Adrenal gland (tissue), 12 donors: ENCODE results near the gene STT3B. TPM values are rescaled to one million over a fixed set of nuclear protein-coding genes. Genes with fewer than 3 reads are reported as not detected.
"Not testable (repeated sequence)": the region's sequence is repeated elsewhere in the genome, so short reads cannot be mapped to it uniquely, and the experiment has no call there.

Experiments used
- DNase-seq, 7 donors: peaks; one replicate each; pipeline ENCODE4 v3.0.0-alpha.2; 2019 to 2020
- H3K27ac ChIP-seq, 5 donors: fragments of 200-600 bp; sonication (generic) in 4 of 5; 1 replicate in 3 of 5; 2 replicates in 2 of 5; pipeline versions ENCODE4 v1.5.1 to v1.8.0; 2016 to 2020; ENCODE audit warnings: mild to moderate bottlenecking in 1 of 5
- H3K27me3 ChIP-seq: fragments of 200-600 bp; 2 replicates; pipeline ENCODE4 v1.8.0; 2021
- H3K36me3 ChIP-seq, 2 donors: fragments of 200-600 bp; replicated peaks in 1 of 2; 1 replicate in 1 of 2; 2 replicates in 1 of 2; pipeline versions ENCODE4 v1.5.1 to v1.8.0; 2018 to 2022
- H3K4me1 ChIP-seq, 2 donors: fragments of 200-600 bp; replicated peaks in 1 of 2; 1 replicate in 1 of 2; 2 replicates in 1 of 2; pipeline versions ENCODE4 v1.5.1 to v1.8.0; 2018 to 2021
- H3K4me3 ChIP-seq, 4 donors: fragments of 200-600 bp; sonication (generic) in 3 of 4; one replicate each; pipeline ENCODE4 v1.5.1; 2016 to 2018
- H3K9me3 ChIP-seq, 3 donors: fragments of 200-600 bp; sonication (generic) in 1 of 3; replicated peaks in 1 of 3; 1 replicate in 2 of 3; 2 replicates in 1 of 3; pipeline versions ENCODE4 v1.5.1 to v1.8.0; 2016 to 2021
- CTCF ChIP-seq, 6 experiments: fragments of 450-650 bp in 4 of 6; fragments of 200-600 bp in 2 of 6; sonication (generic) in 1 of 6; IDR thresholded peaks; 1 replicate in 5 of 6; 2 replicates in 1 of 6; pipeline versions ENCODE4 v1.5.1 to v1.8.0; 2016 to 2021; ENCODE audit warnings: antibody characterized with exemption in 6 of 6, mild to moderate bottlenecking in 2 of 6, moderate library complexity in 1 of 6
- POLR2A ChIP-seq, 2 donors: fragments of 450-650 bp; IDR thresholded peaks; one replicate each; pipeline ENCODE4 v1.6.1; 2017; ENCODE audit warnings: antibody characterized with exemption in 2 of 2, mild to moderate bottlenecking in 2 of 2, moderate library complexity in 1 of 2
- WGBS, 4 donors: extraction: QIAGEN DNeasy Blood & Tissue Kit in 2 of 4; methylation state at CpG; one replicate each; pipeline versions ENCODE4 v1.1.5 to v1.1.7; 2013 to 2017; 5-methylcytosine and 5-hydroxymethylcytosine counted together
- intact Hi-C, 2 donors: fragments of 100-400 bp; cut with DNase I; formaldehyde crosslinking; loops; one replicate each; pipeline versions ENCODE4 v1.14.1 to v1.15.0; 2022 to 2023
- polyA plus RNA-seq, 3 donors: library from polyadenylated mRNA; stranded (reverse); fragments of 200-250 nt in 2 of 3; fragments of 350-450 nt in 1 of 3; fragmentation: Illumina TruSeq in 1 of 3; extraction: RNeasy Lipid Tissue Mini Kit (QIAGEN cat#74804) in 1 of 3; gene quantifications; one replicate each; pipeline ENCODE4 v1.2.3, GENCODE V29; 2013 to 2014
- total RNA-seq, 9 donors: library from RNA; depleted of rRNA in 4 of 9; stranded (reverse); fragments of >200 nt in 4 of 9; fragments of 120-200 nt in 1 of 9; fragmentation: NEBNext Ultra II Directional in 1 of 9; extraction: Animal tissue kit (Norgen Biotek cat#: 25700) in 1 of 9; gene quantifications; one replicate each; pipeline versions ENCODE4 v1.1.0 to v1.2.4, GENCODE V29; 2013 to 2023
- donor health status: healthy with polysubstance abuse.
- donor health status: Bipolar disorder and iron deficiency.
- donor health status: DM: yes; HTN: yes; CAD: no.
- donor health status: DM: no; HTN: no; CAD: no.
- donor health status: DM: no; HTN: no; CAD: no.
- donor health status: DM: yes; HTN: yes; CAD: no.

STT3B gene
- total and polyA plus RNA-seq, 12 donors = 38.0 to 141 (median 104) TPM

GRCh38 chr3:31502803-31503221 is 29.9 kb upstream of the STT3B start:
- 74 to 90% (median 89%) methylated on average over 3 of the region's 3 CpGs for WGBS, 4 donors
- intact Hi-C loops = no loop called here
- Histone ChIP-seq H3K4me3 (no peak overlapping the region), H3K27ac (no peak overlapping the region), H3K4me1 (no peaks in the 10 kb centered on the region), H3K36me3 (no peaks in the 10 kb centered on the region), H3K9me3 (no peaks in the 10 kb centered on the region), H3K27me3 (peaks cover 5% of the 10 kb centered on the region)
- no peak for DNase-seq
- TF ChIP-seq CTCF (IDR thresholded peaks at IDR 0.05) (no peak), POLR2A (IDR thresholded peaks at IDR 0.05) (no peak)

- H3K9me3 ChIP-seq = no peaks in the 10 kb centered on the region
- H3K27ac ChIP-seq = no peak overlapping the region
- 63 to 72% (median 69%) methylated on average over 4 of the region's 4 CpGs for WGBS, 4 donors
- DNase-seq = no peak
- no peaks in the 10 kb centered on the region for H3K36me3 ChIP-seq
- no peaks in the 10 kb centered on the region for H3K4me1 ChIP-seq
- intact Hi-C loops = no loop called here
- TF ChIP-seq CTCF (IDR thresholded peaks at IDR 0.05) (no peak), POLR2A (IDR thresholded peaks at IDR 0.05) (no peak)
- peaks cover 5% of the 10 kb centered on the region for H3K27me3 ChIP-seq
- no peak overlapping the region for H3K4me3 ChIP-seq
Measured at GRCh38 chr3:31503456-31503855, 29.3 kb upstream of the STT3B start.

GRCh38 chr3:31504230-31504629 is 28.5 kb upstream of the STT3B start:
- H3K36me3 ChIP-seq = no peaks in the 10 kb centered on the region
- intact Hi-C loops = no loop called here
- no peak overlapping the region for H3K4me3 ChIP-seq
- no peaks in the 10 kb centered on the region for H3K9me3 ChIP-seq
- H3K27ac ChIP-seq = no peak overlapping the region
- H3K27me3 ChIP-seq = peaks cover 5% of the 10 kb centered on the region
- 86 to 89% (median 88%) methylated on average over 3 of the region's 3 CpGs for WGBS, 4 donors
- no peaks in the 10 kb centered on the region for H3K4me1 ChIP-seq
- no peak for DNase-seq
- no peak for TF ChIP-seq CTCF (IDR thresholded peaks at IDR 0.05)
- no peak for TF ChIP-seq POLR2A (IDR thresholded peaks at IDR 0.05)

GRCh38 chr3:31505371-31506048 is 27.2 kb upstream of the STT3B start:
- no peak overlapping the region for H3K4me3 ChIP-seq
- DNase-seq = no peak
- H3K9me3 ChIP-seq = no peaks in the 10 kb centered on the region
- TF ChIP-seq POLR2A (IDR thresholded peaks at IDR 0.05) (no peak), CTCF (IDR thresholded peaks at IDR 0.05) (no peak)
- H3K4me1 ChIP-seq = no peaks in the 10 kb centered on the region
- no peak overlapping the region for H3K27ac ChIP-seq
- H3K27me3 ChIP-seq = no peaks in the 10 kb centered on the region
- H3K36me3 ChIP-seq = no peaks in the 10 kb centered on the region
- intact Hi-C loops = no loop called here
- 44 to 65% (median 47%) methylated on average over 5 of the region's 5 CpGs for WGBS, 4 donors

GRCh38 chr3:31506515-31506914 is 26.2 kb upstream of the STT3B start:
- H3K4me1 ChIP-seq, H3K27me3 ChIP-seq, H3K27ac ChIP-seq, intact Hi-C loops, H3K36me3 ChIP-seq, DNase-seq, H3K9me3 ChIP-seq, H3K4me3 ChIP-seq: not testable (repeated sequence)
- WGBS, 4 donors = 85 to 87% (median 86%) methylated on average over 7 of the region's 7 CpGs
